ENCODE data around the gene RNF166. TPM values are rescaled to one million over a fixed set of nuclear protein-coding genes. Genes with fewer than 3 reads are reported as not detected.

Gene RNF166
- total RNA-seq, 1 experiment from 2014 or later: 17.5 TPM

GRCh38 chr16:88738151-88739084 lies 32.2 kb upstream of the RNF166 start:
- Mint-ChIP-seq H3K4me3 (ENCODE audit: unreplicated experiment) (no peak overlapping the region), H3K27me3 (ENCODE audit: insufficient read depth, unreplicated experiment) (no peaks in the 10 kb centered on the region), H3K9me3 (ENCODE audit: unreplicated experiment) (no peaks in the 10 kb centered on the region), H3K27ac (ENCODE audit: low read depth, unreplicated experiment) (peak overlapping the region; percentile 59), H3K4me1 (ENCODE audit: insufficient read depth, unreplicated experiment) (no peaks in the 10 kb centered on the region), H3K36me3 (ENCODE audit: insufficient read depth, unreplicated experiment) (peaks cover 30% of the 10 kb centered on the region)
- CTCF ChIA-PET: interaction anchor here (0.5 to 5.7 kb wide), 15 partner anchors 9 to 488 kb away, joined by 3 to 61 read pairs (median 9); partner anchors contain the start of genes CTU2, PIEZO1 and RNF166
- POLR2A ChIA-PET: interaction anchor here (0.7 to 1.3 kb wide), 3 partner anchors 17 to 770 kb away, joined by 4 to 5 read pairs (median 4); partner anchors contain the start of genes APRT and SPG7
- no peak for TF ChIP-seq CTCF (IDR thresholded peaks at IDR 0.05; ENCODE audit: unreplicated experiment)
- DNase-seq (ENCODE audit: unreplicated experiment): no peak
- BruUV-seq (replicated peaks): no TSS peak
- intact Hi-C loops (cut with micrococcal nuclease): no loop called here

- peak; percentile 93 for TF ChIP-seq CTCF (IDR thresholded peaks at IDR 0.05; ENCODE audit: unreplicated experiment)
- peak; percentile 76 for DNase-seq (ENCODE audit: unreplicated experiment)
- POLR2A ChIA-PET: interaction anchor here (0.7 to 1.3 kb wide), 9 partner anchors 18 to 771 kb away, joined by 3 to 5 read pairs (median 4); partner anchors contain the start of genes APRT, CTU2, PIEZO1 and RNF166
- CTCF ChIA-PET: interaction anchor here (0.5 to 5.7 kb wide), 44 partner anchors 8 to 1376 kb away, joined by 3 to 61 read pairs (median 4); partner anchors contain the start of genes CTU2, PIEZO1 and RNF166
- no TSS peak for BruUV-seq (replicated peaks)
- Mint-ChIP-seq H3K4me1 (ENCODE audit: insufficient read depth, unreplicated experiment) (no peaks in the 10 kb centered on the region), H3K4me3 (ENCODE audit: unreplicated experiment) (no peak overlapping the region), H3K36me3 (ENCODE audit: insufficient read depth, unreplicated experiment) (peaks cover 30% of the 10 kb centered on the region), H3K9me3 (ENCODE audit: unreplicated experiment) (no peaks in the 10 kb centered on the region), H3K27ac (ENCODE audit: low read depth, unreplicated experiment) (no peak overlapping the region), H3K27me3 (ENCODE audit: insufficient read depth, unreplicated experiment) (no peaks in the 10 kb centered on the region)
- intact Hi-C loops (cut with micrococcal nuclease): loop anchor here (1.0 kb wide), 1 partner anchor 48 kb away; the partner anchor contains the start of gene PIEZO1
These were observed 31.3 kb upstream of the RNF166 start for GRCh38 chr16:88737298-88738150.

DNA sequence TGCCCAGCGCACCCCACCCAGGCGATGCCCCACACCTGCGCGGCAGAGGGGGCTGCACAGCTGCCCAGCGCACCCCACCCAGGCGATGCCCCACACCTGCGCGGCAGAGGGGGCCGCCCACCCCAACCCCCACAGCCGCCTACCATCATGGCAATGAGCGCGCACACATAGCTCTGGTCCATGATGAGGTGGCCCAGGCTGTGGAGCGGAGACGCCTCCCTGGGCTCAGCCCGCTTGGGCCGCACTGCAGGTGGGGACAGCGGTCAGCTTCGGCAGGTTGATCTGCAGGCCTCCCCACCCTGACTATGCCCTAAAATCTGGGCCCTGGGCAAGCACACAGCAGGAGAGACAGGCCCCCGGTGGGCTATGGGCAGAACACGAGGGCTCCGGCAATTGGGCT lies 30.3 kb upstream of the RNF166 start:
- no peak overlapping the region for H3K27ac Mint-ChIP-seq (ENCODE audit: low read depth, unreplicated experiment)
- no TSS peak for BruUV-seq (replicated peaks)
- H3K4me1 Mint-ChIP-seq (ENCODE audit: insufficient read depth, unreplicated experiment): no peaks in the 10 kb centered on the region
- peaks cover 30% of the 10 kb centered on the region for H3K36me3 Mint-ChIP-seq (ENCODE audit: insufficient read depth, unreplicated experiment)
- CTCF ChIA-PET: interaction anchor here (0.6 to 5.7 kb wide), 31 partner anchors 11 to 431 kb away, joined by 3 to 61 read pairs (median 4); partner anchors contain the start of gene PIEZO1
- H3K9me3 Mint-ChIP-seq (ENCODE audit: unreplicated experiment): no peaks in the 10 kb centered on the region
- H3K4me3 Mint-ChIP-seq (ENCODE audit: unreplicated experiment): no peak overlapping the region
- H3K27me3 Mint-ChIP-seq (ENCODE audit: insufficient read depth, unreplicated experiment): no peaks in the 10 kb centered on the region
- POLR2A ChIA-PET: interaction anchor here (0.8 kb wide), 1 partner anchor 71 kb away, joined by 3 read pairs; no protein-coding TSS in a partner anchor
- intact Hi-C loops (cut with micrococcal nuclease): no loop called here
- TF ChIP-seq CTCF (IDR thresholded peaks at IDR 0.05; ENCODE audit: unreplicated experiment): no peak
- DNase-seq (ENCODE audit: unreplicated experiment): no peak

Measured in MCF 10A (cell line).